ENCODE data around the gene C11orf58.

Gene C11orf58

GRCh38 chr11:16789063-16789420 is 50.6 kb downstream of the C11orf58 start:
- H3K9ac ChIP-seq (ENCODE audit: low read depth, low read length) = no peak overlapping the region
- H3K27me3 ChIP-seq (ENCODE audit: control insufficient read depth, insufficient read depth, low read length) = no peaks in the 10 kb centered on the region
- H3K36me3 ChIP-seq (ENCODE audit: control insufficient read depth, insufficient read depth, low read length) = peaks cover 2% of the 10 kb centered on the region
- H3K9me3 ChIP-seq (ENCODE audit: control insufficient read depth, insufficient read depth, low read length) = no peaks in the 10 kb centered on the region
- no peaks in the 10 kb centered on the region for H3K4me1 ChIP-seq (ENCODE audit: control insufficient read depth, insufficient read depth, low read length)
- no peak overlapping the region for H3K4me3 ChIP-seq (ENCODE audit: low read depth, low read length)

- Histone ChIP-seq H3K27me3 (ENCODE audit: control insufficient read depth, insufficient read depth, low read length) (no peaks in the 10 kb centered on the region), H3K9ac (ENCODE audit: low read depth, low read length) (no peak overlapping the region), H3K4me1 (ENCODE audit: control insufficient read depth, insufficient read depth, low read length) (no peaks in the 10 kb centered on the region), H3K36me3 (ENCODE audit: control insufficient read depth, insufficient read depth, low read length) (peaks cover 2% of the 10 kb centered on the region), H3K9me3 (ENCODE audit: control insufficient read depth, insufficient read depth, low read length) (no peaks in the 10 kb centered on the region), H3K4me3 (ENCODE audit: low read depth, low read length) (no peak overlapping the region)
These were observed 51.4 kb downstream of the C11orf58 start for GRCh38 chr11:16789560-16790485.

GRCh38 chr11:16790486-16791190 is 52.2 kb downstream of the C11orf58 start:
- H3K27me3 ChIP-seq (ENCODE audit: control insufficient read depth, insufficient read depth, low read length) = no peaks in the 10 kb centered on the region
- H3K4me1 ChIP-seq (ENCODE audit: control insufficient read depth, insufficient read depth, low read length) = no peaks in the 10 kb centered on the region
- H3K36me3 ChIP-seq (ENCODE audit: control insufficient read depth, insufficient read depth, low read length) = peaks cover 2% of the 10 kb centered on the region
- no peak overlapping the region for H3K9ac ChIP-seq (ENCODE audit: low read depth, low read length)
- H3K4me3 ChIP-seq (ENCODE audit: low read depth, low read length) = no peak overlapping the region
- no peaks in the 10 kb centered on the region for H3K9me3 ChIP-seq (ENCODE audit: control insufficient read depth, insufficient read depth, low read length)

- Histone ChIP-seq H3K9ac (ENCODE audit: low read depth, low read length) (no peak overlapping the region), H3K9me3 (ENCODE audit: control insufficient read depth, insufficient read depth, low read length) (no peaks in the 10 kb centered on the region), H3K4me3 (ENCODE audit: low read depth, low read length) (no peak overlapping the region), H3K4me1 (ENCODE audit: control insufficient read depth, insufficient read depth, low read length) (no peaks in the 10 kb centered on the region), H3K27me3 (ENCODE audit: control insufficient read depth, insufficient read depth, low read length) (no peaks in the 10 kb centered on the region), H3K36me3 (ENCODE audit: control insufficient read depth, insufficient read depth, low read length) (peaks cover 2% of the 10 kb centered on the region)
These were observed 52.9 kb downstream of the C11orf58 start for GRCh38 chr11:16791191-16791961.

GRCh38 chr11:16792426-16792825 is 54.0 kb downstream of the C11orf58 start:
- H3K9me3 ChIP-seq (ENCODE audit: control insufficient read depth, insufficient read depth, low read length) = no peaks in the 10 kb centered on the region
- H3K4me3 ChIP-seq (ENCODE audit: low read depth, low read length) = no peak overlapping the region
- peaks cover 2% of the 10 kb centered on the region for H3K36me3 ChIP-seq (ENCODE audit: control insufficient read depth, insufficient read depth, low read length)
- no peaks in the 10 kb centered on the region for H3K27me3 ChIP-seq (ENCODE audit: control insufficient read depth, insufficient read depth, low read length)
- H3K4me1 ChIP-seq (ENCODE audit: control insufficient read depth, insufficient read depth, low read length) = no peaks in the 10 kb centered on the region
- H3K9ac ChIP-seq (ENCODE audit: low read depth, low read length) = no peak overlapping the region

- Histone ChIP-seq H3K36me3 (ENCODE audit: control insufficient read depth, insufficient read depth, low read length) (peaks cover 2% of the 10 kb centered on the region), H3K4me3 (ENCODE audit: low read depth, low read length) (no peak overlapping the region), H3K27me3 (ENCODE audit: control insufficient read depth, insufficient read depth, low read length) (no peaks in the 10 kb centered on the region), H3K9ac (ENCODE audit: low read depth, low read length) (no peak overlapping the region), H3K9me3 (ENCODE audit: control insufficient read depth, insufficient read depth, low read length) (no peaks in the 10 kb centered on the region), H3K4me1 (ENCODE audit: control insufficient read depth, insufficient read depth, low read length) (no peaks in the 10 kb centered on the region)
These were observed 54.6 kb downstream of the C11orf58 start for GRCh38 chr11:16793009-16793408.

- Histone ChIP-seq H3K4me3 (ENCODE audit: low read depth, low read length) (no peak overlapping the region), H3K4me1 (ENCODE audit: control insufficient read depth, insufficient read depth, low read length) (no peaks in the 10 kb centered on the region), H3K9ac (ENCODE audit: low read depth, low read length) (no peak overlapping the region), H3K36me3 (ENCODE audit: control insufficient read depth, insufficient read depth, low read length) (peaks cover 2% of the 10 kb centered on the region), H3K27me3 (ENCODE audit: control insufficient read depth, insufficient read depth, low read length) (no peaks in the 10 kb centered on the region), H3K9me3 (ENCODE audit: control insufficient read depth, insufficient read depth, low read length) (no peaks in the 10 kb centered on the region)
These were observed 55.1 kb downstream of the C11orf58 start for GRCh38 chr11:16793511-16793910.

DNA sequence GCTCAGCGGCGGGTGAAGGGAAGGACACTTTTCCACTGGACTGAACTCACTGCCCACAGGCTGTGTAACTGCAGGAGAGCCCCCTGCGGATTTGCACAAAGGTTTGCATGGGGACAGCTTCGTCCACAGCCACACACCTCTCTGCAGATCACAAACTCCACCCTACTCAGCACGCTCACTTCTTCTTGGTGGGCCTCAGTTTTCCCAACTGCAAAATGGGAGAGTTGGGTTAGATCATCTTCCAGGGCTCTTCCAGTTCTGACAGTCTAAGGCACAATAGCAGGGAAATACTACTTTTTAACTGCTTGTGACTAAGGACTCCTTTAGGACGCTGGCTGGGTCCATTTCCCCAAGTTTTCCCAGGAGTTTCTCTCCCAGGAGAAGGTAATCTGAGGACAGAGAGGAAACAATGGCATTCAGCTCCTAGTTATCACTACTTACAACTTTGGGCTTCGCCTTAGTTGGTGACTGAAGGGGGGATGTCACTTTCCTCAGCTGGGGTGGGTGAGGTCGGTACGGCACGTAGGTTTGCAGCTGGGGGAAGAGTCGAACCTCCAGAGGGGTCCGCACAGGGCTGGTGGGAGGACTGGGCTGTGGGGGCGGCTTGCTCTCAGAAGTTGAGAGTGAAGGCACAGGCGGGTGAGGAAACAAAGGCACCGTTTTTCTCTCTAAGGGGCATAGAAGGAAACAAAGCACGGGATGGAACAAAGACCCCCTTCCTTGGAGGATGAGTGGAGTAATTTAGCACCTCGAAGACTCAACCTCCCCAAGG is 55.8 kb downstream of the C11orf58 start:
- Histone ChIP-seq H3K27me3 (ENCODE audit: control insufficient read depth, insufficient read depth, low read length) (no peaks in the 10 kb centered on the region), H3K4me1 (ENCODE audit: control insufficient read depth, insufficient read depth, low read length) (no peaks in the 10 kb centered on the region), H3K9ac (ENCODE audit: low read depth, low read length) (no peak overlapping the region), H3K4me3 (ENCODE audit: low read depth, low read length) (no peak overlapping the region), H3K36me3 (ENCODE audit: control insufficient read depth, insufficient read depth, low read length) (peaks cover 5% of the 10 kb centered on the region), H3K9me3 (ENCODE audit: control insufficient read depth, insufficient read depth, low read length) (no peaks in the 10 kb centered on the region)

DNA sequence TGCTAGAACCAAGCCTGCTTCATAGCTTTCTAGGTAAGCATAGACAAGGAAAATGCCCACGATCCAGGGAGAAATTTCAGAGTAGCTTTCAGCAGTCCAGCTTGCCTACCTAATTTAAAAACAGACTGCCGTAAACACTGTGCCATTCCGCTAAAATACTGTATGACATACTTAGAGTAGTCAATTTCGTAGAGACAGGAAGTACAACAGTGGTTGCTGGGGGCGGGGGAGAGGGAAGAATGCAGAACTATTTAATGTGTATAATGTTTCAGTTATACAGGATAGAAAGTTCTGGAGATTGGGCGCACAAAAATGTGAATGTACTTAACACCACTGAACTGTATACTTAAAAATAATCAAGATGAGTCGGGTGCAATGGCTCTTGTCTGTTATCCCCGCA is 56.7 kb downstream of the C11orf58 start:
- H3K4me3 ChIP-seq (ENCODE audit: low read depth, low read length) = no peak overlapping the region
- H3K9me3 ChIP-seq (ENCODE audit: control insufficient read depth, insufficient read depth, low read length) = no peaks in the 10 kb centered on the region
- peaks cover 5% of the 10 kb centered on the region for H3K36me3 ChIP-seq (ENCODE audit: control insufficient read depth, insufficient read depth, low read length)
- H3K9ac ChIP-seq (ENCODE audit: low read depth, low read length) = no peak overlapping the region
- H3K4me1 ChIP-seq (ENCODE audit: control insufficient read depth, insufficient read depth, low read length) = no peaks in the 10 kb centered on the region
- H3K27me3 ChIP-seq (ENCODE audit: control insufficient read depth, insufficient read depth, low read length) = no peaks in the 10 kb centered on the region

- H3K9ac ChIP-seq (ENCODE audit: low read depth, low read length) = no peak overlapping the region
- no peaks in the 10 kb centered on the region for H3K9me3 ChIP-seq (ENCODE audit: control insufficient read depth, insufficient read depth, low read length)
- no peaks in the 10 kb centered on the region for H3K27me3 ChIP-seq (ENCODE audit: control insufficient read depth, insufficient read depth, low read length)
- H3K4me3 ChIP-seq (ENCODE audit: low read depth, low read length) = no peak overlapping the region
- H3K4me1 ChIP-seq (ENCODE audit: control insufficient read depth, insufficient read depth, low read length) = no peaks in the 10 kb centered on the region
- peaks cover 5% of the 10 kb centered on the region for H3K36me3 ChIP-seq (ENCODE audit: control insufficient read depth, insufficient read depth, low read length)
These were observed 57.9 kb downstream of the C11orf58 start for GRCh38 chr11:16796311-16796710.

- no peak overlapping the region for H3K9ac ChIP-seq (ENCODE audit: low read depth, low read length)
- H3K4me3 ChIP-seq (ENCODE audit: low read depth, low read length) = no peak overlapping the region
- H3K27me3 ChIP-seq (ENCODE audit: control insufficient read depth, insufficient read depth, low read length) = no peaks in the 10 kb centered on the region
- H3K36me3 ChIP-seq (ENCODE audit: control insufficient read depth, insufficient read depth, low read length) = peaks cover 9% of the 10 kb centered on the region
- H3K9me3 ChIP-seq (ENCODE audit: control insufficient read depth, insufficient read depth, low read length) = no peaks in the 10 kb centered on the region
- no peaks in the 10 kb centered on the region for H3K4me1 ChIP-seq (ENCODE audit: control insufficient read depth, insufficient read depth, low read length)
These were observed 59.3 kb downstream of the C11orf58 start for GRCh38 chr11:16797776-16798175.

Measured in iPS-15b (cell line).